ENCODE data around the gene SPA17. TPM values are rescaled to one million over a fixed set of nuclear protein-coding genes. Genes with fewer than 3 reads are reported as not detected.

The SPA17 gene
- total RNA-seq, 1 donor from 2014 or later, result 6.2 TPM

DNA sequence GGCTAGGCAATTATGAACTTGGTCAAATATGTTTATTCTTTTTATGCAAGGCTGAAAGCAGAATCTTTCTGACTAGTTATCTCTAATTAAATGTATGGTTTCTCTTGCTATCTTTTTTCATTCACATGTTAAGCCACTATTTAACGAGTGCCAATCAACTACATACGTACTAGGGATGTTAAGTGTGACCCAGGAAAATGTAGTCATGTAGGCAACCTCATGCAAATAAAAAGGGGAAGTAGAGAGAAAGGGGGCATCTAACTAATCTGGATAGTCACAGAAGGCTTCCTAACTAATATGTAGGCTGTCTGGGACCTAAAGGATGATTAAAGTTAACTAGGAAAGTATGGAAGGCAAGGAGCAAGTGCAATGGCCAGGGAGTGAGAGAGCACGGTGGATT lies 27.6 kb upstream of the SPA17 start:
- H3K4me1 Mint-ChIP-seq (ENCODE audit: low read depth, unreplicated experiment), result peaks cover 16% of the 10 kb centered on the region
- H3K4me3 Mint-ChIP-seq (ENCODE audit: unreplicated experiment), result no peak overlapping the region
- H3K4me3 ChIP-seq (ENCODE audit: insufficient read depth, low read depth, low read length), result no peak overlapping the region
- no peaks in the 10 kb centered on the region for H3K27me3 ChIP-seq (ENCODE audit: insufficient read depth, low read length)
- TF ChIP-seq EZH2 (IDR thresholded peaks at IDR 0.05; ENCODE audit: insufficient read depth, low read length), result no peak
- TF ChIP-seq, protein P1, sequence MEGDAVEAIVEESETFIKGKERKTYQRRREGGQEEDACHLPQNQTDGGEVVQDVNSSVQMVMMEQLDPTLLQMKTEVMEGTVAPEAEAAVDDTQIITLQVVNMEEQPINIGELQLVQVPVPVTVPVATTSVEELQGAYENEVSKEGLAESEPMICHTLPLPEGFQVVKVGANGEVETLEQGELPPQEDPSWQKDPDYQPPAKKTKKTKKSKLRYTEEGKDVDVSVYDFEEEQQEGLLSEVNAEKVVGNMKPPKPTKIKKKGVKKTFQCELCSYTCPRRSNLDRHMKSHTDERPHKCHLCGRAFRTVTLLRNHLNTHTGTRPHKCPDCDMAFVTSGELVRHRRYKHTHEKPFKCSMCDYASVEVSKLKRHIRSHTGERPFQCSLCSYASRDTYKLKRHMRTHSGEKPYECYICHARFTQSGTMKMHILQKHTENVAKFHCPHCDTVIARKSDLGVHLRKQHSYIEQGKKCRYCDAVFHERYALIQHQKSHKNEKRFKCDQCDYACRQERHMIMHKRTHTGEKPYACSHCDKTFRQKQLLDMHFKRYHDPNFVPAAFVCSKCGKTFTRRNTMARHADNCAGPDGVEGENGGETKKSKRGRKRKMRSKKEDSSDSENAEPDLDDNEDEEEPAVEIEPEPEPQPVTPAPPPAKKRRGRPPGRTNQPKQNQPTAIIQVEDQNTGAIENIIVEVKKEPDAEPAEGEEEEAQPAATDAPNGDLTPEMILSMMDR (IDR thresholded peaks at IDR 0.05; ENCODE audit: insufficient read depth, low read depth, low read length), result no peak
- peaks cover 7% of the 10 kb centered on the region for H3K27me3 Mint-ChIP-seq (ENCODE audit: low read depth, unreplicated experiment)
- H3K4me1 ChIP-seq (ENCODE audit: insufficient read depth, low read length), result peaks cover 18% of the 10 kb centered on the region
- H3K36me3 Mint-ChIP-seq (ENCODE audit: low read depth, unreplicated experiment), result no peaks in the 10 kb centered on the region
- FAIRE-seq (no peak), DNase-seq (ENCODE audit: low read depth) (no peak)
- H3K9me3 ChIP-seq (ENCODE audit: insufficient read depth, low read depth, low read length), result no peaks in the 10 kb centered on the region
- H3K9ac ChIP-seq (ENCODE audit: low read length), result no peak overlapping the region
- no peaks in the 10 kb centered on the region for H3K79me2 ChIP-seq (ENCODE audit: insufficient read depth, low read length)
- H3K27ac Mint-ChIP-seq (ENCODE audit: unreplicated experiment), result no peak overlapping the region
- no peaks in the 10 kb centered on the region for H4K20me1 ChIP-seq (ENCODE audit: insufficient read depth, low read length)
- H3K36me3 ChIP-seq (ENCODE audit: insufficient read depth, low read length), result no peaks in the 10 kb centered on the region
- H3K27ac ChIP-seq (ENCODE audit: low read depth, low read length), result no peak overlapping the region
- H3K4me2 ChIP-seq (ENCODE audit: low read length), result no peak overlapping the region
- H3K9me3 Mint-ChIP-seq (ENCODE audit: unreplicated experiment), result peaks cover under 1% of the 10 kb centered on the region
- no peak overlapping the region for H2AFZ ChIP-seq (ENCODE audit: low read depth, low read length)

DNA sequence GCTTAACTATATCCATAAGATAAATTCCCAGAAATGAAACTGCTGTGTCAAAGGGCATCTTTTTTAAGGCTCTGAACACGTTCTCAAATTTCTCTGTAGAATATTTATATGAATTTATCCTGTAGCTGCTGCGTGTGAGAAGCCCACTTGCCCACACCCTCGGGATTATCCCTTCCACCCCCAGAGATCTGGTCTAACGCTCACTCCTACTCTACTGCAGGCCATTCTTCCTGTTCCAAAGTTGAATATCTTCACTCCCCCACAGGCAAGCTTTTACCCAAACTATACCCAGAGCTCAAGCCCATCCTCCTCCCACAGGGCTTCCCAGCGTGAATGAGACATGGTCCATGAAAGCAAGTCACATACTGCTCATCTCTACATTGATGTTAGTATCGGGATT lies 25.1 kb upstream of the SPA17 start:
- H3K4me1 ChIP-seq (ENCODE audit: insufficient read depth, low read length), result peaks cover 11% of the 10 kb centered on the region
- H3K36me3 Mint-ChIP-seq (ENCODE audit: low read depth, unreplicated experiment), result peaks cover 3% of the 10 kb centered on the region

DNA sequence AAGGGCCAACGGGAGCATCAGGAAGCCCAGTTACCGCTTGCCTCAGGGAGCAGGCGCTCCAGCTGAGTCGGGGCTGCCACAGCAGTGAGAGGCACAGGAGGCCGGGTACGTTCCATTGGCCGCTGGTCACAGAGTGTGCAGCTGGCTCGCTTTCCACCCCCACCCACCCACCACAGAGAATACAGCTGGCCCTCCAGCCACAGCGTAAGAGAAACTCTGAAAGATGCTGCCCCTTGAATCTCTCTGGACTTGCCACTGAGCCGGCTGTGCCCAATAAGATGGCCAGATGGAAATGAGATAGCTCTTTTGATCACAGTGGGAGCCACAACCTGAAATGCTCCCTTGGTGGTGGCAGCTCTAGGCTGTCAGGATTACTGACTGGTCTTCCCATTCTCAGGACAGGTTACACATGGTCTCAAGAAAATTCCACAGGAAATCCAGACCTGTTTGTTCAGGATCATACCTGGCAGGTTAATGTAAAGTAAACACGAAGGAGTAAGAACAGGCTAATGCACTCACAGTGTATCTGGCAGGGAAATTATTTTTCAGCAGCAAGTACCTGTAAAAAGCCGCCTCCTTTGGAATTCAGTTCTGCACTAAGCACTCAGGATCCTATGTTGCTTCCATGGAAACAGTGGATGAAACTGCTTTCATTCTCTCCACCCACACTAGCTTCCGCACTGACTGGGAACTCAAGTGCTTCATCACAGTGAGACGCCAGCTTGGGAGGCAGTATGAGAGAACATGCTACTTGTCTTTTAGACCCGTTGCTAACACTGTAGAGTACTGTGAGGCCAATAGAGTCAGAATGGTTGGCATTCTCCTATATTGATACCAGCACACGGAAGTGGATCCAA lies 16.7 kb upstream of the SPA17 start:
- H4K20me1 ChIP-seq (ENCODE audit: insufficient read depth, low read length), result no peaks in the 10 kb centered on the region
- H3K36me3 ChIP-seq (ENCODE audit: insufficient read depth, low read length), result no peaks in the 10 kb centered on the region
- H3K4me1 ChIP-seq (ENCODE audit: insufficient read depth, low read length), result peaks cover 11% of the 10 kb centered on the region
- no peaks in the 10 kb centered on the region for H3K9me3 ChIP-seq (ENCODE audit: insufficient read depth, low read depth, low read length)
- no peaks in the 10 kb centered on the region for H3K79me2 ChIP-seq (ENCODE audit: insufficient read depth, low read length)
- peak overlapping the region; percentile 66 for H3K4me2 ChIP-seq (ENCODE audit: low read length)
- DNase-seq (ENCODE audit: low read depth) (peak; percentile 61), FAIRE-seq (no peak)
- H3K4me3 ChIP-seq (ENCODE audit: insufficient read depth, low read depth, low read length), result no peak overlapping the region
- H3K4me3 Mint-ChIP-seq (ENCODE audit: unreplicated experiment), result no peak overlapping the region
- peaks cover 10% of the 10 kb centered on the region for H3K4me1 Mint-ChIP-seq (ENCODE audit: low read depth, unreplicated experiment)
- peaks cover 6% of the 10 kb centered on the region for H3K36me3 Mint-ChIP-seq (ENCODE audit: low read depth, unreplicated experiment)
- peak overlapping the region; percentile 62 for H3K27ac Mint-ChIP-seq (ENCODE audit: unreplicated experiment)
- H3K27ac ChIP-seq (ENCODE audit: low read depth, low read length), result no peak overlapping the region
- H3K9ac ChIP-seq (ENCODE audit: low read length), result no peak overlapping the region
- TF ChIP-seq, protein P1 (IDR thresholded peaks at IDR 0.05; ENCODE audit: insufficient read depth, low read depth, low read length), result no peak
- TF ChIP-seq EZH2 (IDR thresholded peaks at IDR 0.05; ENCODE audit: insufficient read depth, low read length), result no peak
- no peaks in the 10 kb centered on the region for H3K27me3 ChIP-seq (ENCODE audit: insufficient read depth, low read length)
- H3K9me3 Mint-ChIP-seq (ENCODE audit: unreplicated experiment), result no peaks in the 10 kb centered on the region
- peaks cover 8% of the 10 kb centered on the region for H3K27me3 Mint-ChIP-seq (ENCODE audit: low read depth, unreplicated experiment)
- H2AFZ ChIP-seq (ENCODE audit: low read depth, low read length), result peak overlapping the region; percentile 41

More for the DNA sequence above, 25.1 kb upstream of the SPA17 start:
- no peaks in the 10 kb centered on the region for H3K9me3 ChIP-seq (ENCODE audit: insufficient read depth, low read depth, low read length)
- H4K20me1 ChIP-seq (ENCODE audit: insufficient read depth, low read length), result no peaks in the 10 kb centered on the region
- H2AFZ ChIP-seq (ENCODE audit: low read depth, low read length), result no peak overlapping the region
- H3K4me3 ChIP-seq (ENCODE audit: insufficient read depth, low read depth, low read length), result no peak overlapping the region
- H3K9ac ChIP-seq (ENCODE audit: low read length), result no peak overlapping the region
- H3K9me3 Mint-ChIP-seq (ENCODE audit: unreplicated experiment), result no peaks in the 10 kb centered on the region
- DNase-seq (ENCODE audit: low read depth), result no peak
- no peak overlapping the region for H3K4me3 Mint-ChIP-seq (ENCODE audit: unreplicated experiment)
- H3K79me2 ChIP-seq (ENCODE audit: insufficient read depth, low read length), result no peaks in the 10 kb centered on the region
- H3K27ac ChIP-seq (ENCODE audit: low read depth, low read length), result no peak overlapping the region
- H3K4me1 Mint-ChIP-seq (ENCODE audit: low read depth, unreplicated experiment), result peaks cover 9% of the 10 kb centered on the region
- H3K4me2 ChIP-seq (ENCODE audit: low read length), result no peak overlapping the region
- no peak for TF ChIP-seq EZH2 (IDR thresholded peaks at IDR 0.05; ENCODE audit: insufficient read depth, low read length)
- no peaks in the 10 kb centered on the region for H3K27me3 ChIP-seq (ENCODE audit: insufficient read depth, low read length)
- FAIRE-seq, result no peak
- H3K27me3 Mint-ChIP-seq (ENCODE audit: low read depth, unreplicated experiment), result peaks cover 15% of the 10 kb centered on the region
- no peak overlapping the region for H3K27ac Mint-ChIP-seq (ENCODE audit: unreplicated experiment)
- no peaks in the 10 kb centered on the region for H3K36me3 ChIP-seq (ENCODE audit: insufficient read depth, low read length)

Measured in astrocyte (in vitro differentiated cells and primary cell).